Measurements from ENCODE around the gene RGL1. TPM values are rescaled to one million over a fixed set of nuclear protein-coding genes. Genes with fewer than 3 reads are reported as not detected.

Gene RGL1
- total RNA-seq, 1 experiment from 2014 or later = 74.0 TPM

DNA sequence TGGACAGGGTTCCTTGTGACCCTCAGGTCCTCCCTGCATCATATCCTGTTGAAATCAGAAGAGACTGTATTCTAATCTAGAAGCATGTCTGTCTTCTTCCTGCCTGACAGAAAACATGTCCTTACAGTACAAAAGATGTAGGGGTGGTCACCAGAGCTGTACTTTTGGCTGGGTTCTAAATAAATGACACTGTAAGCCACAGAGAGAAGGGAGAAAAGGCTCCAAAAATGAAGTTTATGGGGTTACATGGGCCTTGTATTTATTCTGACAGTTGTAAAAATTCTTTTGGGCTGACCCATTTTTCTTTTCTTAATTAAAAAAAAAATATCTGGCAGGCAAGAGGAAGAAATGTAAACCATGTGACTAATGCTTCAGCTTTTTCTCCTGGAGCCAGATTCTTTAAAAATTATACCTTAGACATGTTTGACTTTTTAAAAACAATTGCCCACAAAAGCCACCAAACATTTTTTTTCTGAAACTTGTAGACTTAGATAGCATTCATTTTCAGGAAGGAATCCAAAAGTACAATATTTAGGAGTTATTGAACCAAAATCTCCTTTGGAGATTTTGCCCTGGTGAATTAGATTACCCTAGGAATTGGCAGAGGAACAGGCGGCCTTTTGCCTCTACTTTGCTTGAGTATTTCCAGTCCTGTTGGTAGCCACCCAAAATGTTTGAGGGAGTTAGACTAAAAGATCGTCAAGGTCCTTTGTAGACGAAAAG is 17.1 kb downstream of the RGL1 start:
- H3K9me3 ChIP-seq (ENCODE audit: low read depth, low read length, poor library complexity, severe bottlenecking) = no peaks in the 10 kb centered on the region
- no TSS peak for BruUV-seq (replicated peaks)
- peaks cover 8% of the 10 kb centered on the region for H3K36me3 ChIP-seq (ENCODE audit: insufficient read depth, low read length, poor library complexity, severe bottlenecking)
- ChIA-PET CTCF (no interaction called here), POLR2A (ENCODE audit: low non-redundant PET) (no interaction called here)
- TF ChIP-seq, protein P1, sequence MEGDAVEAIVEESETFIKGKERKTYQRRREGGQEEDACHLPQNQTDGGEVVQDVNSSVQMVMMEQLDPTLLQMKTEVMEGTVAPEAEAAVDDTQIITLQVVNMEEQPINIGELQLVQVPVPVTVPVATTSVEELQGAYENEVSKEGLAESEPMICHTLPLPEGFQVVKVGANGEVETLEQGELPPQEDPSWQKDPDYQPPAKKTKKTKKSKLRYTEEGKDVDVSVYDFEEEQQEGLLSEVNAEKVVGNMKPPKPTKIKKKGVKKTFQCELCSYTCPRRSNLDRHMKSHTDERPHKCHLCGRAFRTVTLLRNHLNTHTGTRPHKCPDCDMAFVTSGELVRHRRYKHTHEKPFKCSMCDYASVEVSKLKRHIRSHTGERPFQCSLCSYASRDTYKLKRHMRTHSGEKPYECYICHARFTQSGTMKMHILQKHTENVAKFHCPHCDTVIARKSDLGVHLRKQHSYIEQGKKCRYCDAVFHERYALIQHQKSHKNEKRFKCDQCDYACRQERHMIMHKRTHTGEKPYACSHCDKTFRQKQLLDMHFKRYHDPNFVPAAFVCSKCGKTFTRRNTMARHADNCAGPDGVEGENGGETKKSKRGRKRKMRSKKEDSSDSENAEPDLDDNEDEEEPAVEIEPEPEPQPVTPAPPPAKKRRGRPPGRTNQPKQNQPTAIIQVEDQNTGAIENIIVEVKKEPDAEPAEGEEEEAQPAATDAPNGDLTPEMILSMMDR (conservative IDR thresholded peaks at IDR 0.05; ENCODE audit: low read depth, low read length) = no peak
- TF ChIP-seq EZH2 (IDR thresholded peaks at IDR 0.05; ENCODE audit: borderline replicate concordance, low read depth, low read length, poor library complexity, severe bottlenecking) = no peak
- H3K4me3 ChIP-seq (ENCODE audit: low read depth, low read length, poor library complexity, severe bottlenecking) = no peak overlapping the region
- no peaks in the 10 kb centered on the region for H3K27me3 ChIP-seq (replicated peaks; ENCODE audit: insufficient read depth, low read depth, low read length, poor library complexity)
- DNase-seq (ENCODE audit: low spot score) = no peak
- H3K4me1 ChIP-seq (ENCODE audit: insufficient read depth, low read length, poor library complexity, severe bottlenecking) = peaks cover 62% of the 10 kb centered on the region
- intact Hi-C loops (cut with micrococcal nuclease; ENCODE audit: unreplicated experiment) = no loop called here
- peak overlapping the region; percentile 54 for H3K27ac ChIP-seq (ENCODE audit: low read depth, low read length, poor library complexity, severe bottlenecking)

DNA sequence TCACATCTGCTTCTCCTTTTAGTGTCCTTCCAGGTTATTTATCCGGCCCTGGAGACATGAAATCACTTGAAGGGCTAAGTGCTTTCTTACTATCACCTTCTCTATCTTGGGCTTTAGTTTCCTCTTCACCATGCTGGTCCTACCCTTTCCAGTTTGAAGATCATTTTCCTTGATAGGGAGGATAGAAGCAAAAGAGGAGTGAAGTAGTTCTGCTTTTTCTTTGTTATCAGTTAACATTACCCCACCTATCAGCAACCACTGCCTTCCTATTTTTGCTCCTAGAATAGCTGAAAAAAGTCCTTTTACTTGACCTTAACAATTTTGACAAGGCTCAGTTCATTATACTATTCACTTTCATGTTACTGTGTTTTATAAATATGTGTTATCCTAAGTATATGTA is 19.4 kb downstream of the RGL1 start:
- DNase-seq (ENCODE audit: low spot score) = no peak
- ChIA-PET CTCF (no interaction called here), POLR2A (ENCODE audit: low non-redundant PET) (no interaction called here)
- BruUV-seq (replicated peaks) = no TSS peak
- H3K27me3 ChIP-seq (replicated peaks; ENCODE audit: insufficient read depth, low read depth, low read length, poor library complexity) = no peaks in the 10 kb centered on the region
- peaks cover 57% of the 10 kb centered on the region for H3K4me1 ChIP-seq (ENCODE audit: insufficient read depth, low read length, poor library complexity, severe bottlenecking)
- intact Hi-C loops (cut with micrococcal nuclease; ENCODE audit: unreplicated experiment) = no loop called here
- H3K27ac ChIP-seq (ENCODE audit: low read depth, low read length, poor library complexity, severe bottlenecking) = no peak overlapping the region
- TF ChIP-seq, protein P1 (conservative IDR thresholded peaks at IDR 0.05; ENCODE audit: low read depth, low read length) = no peak
- TF ChIP-seq EZH2 (IDR thresholded peaks at IDR 0.05; ENCODE audit: borderline replicate concordance, low read depth, low read length, poor library complexity, severe bottlenecking) = no peak
- no peaks in the 10 kb centered on the region for H3K9me3 ChIP-seq (ENCODE audit: low read depth, low read length, poor library complexity, severe bottlenecking)
- no peak overlapping the region for H3K4me3 ChIP-seq (ENCODE audit: low read depth, low read length, poor library complexity, severe bottlenecking)
- peaks cover 4% of the 10 kb centered on the region for H3K36me3 ChIP-seq (ENCODE audit: insufficient read depth, low read length, poor library complexity, severe bottlenecking)

DNA sequence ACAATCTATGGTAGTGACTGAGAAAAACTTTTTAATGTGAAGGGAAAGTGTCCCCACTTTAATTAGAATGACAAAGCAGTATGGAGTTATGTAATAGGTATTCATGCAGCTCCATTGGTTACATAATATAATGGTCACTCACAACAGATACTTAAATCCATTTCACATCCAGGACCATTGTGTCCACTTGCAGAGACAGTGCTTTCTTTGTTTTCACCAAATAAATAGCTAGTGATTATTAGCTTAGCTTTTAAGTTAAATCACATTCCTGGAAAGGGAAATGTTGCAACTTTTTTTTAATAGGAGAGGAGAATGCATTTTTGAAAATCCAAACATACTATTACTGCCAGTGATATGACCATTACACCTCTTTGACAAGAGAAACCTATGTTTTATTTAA is 22.9 kb downstream of the RGL1 start:
- Histone ChIP-seq H3K4me1 (ENCODE audit: insufficient read depth, low read length, poor library complexity, severe bottlenecking) (peaks cover 59% of the 10 kb centered on the region), H3K4me3 (ENCODE audit: low read depth, low read length, poor library complexity, severe bottlenecking) (no peak overlapping the region), H3K9me3 (ENCODE audit: low read depth, low read length, poor library complexity, severe bottlenecking) (no peaks in the 10 kb centered on the region), H3K27me3 (replicated peaks; ENCODE audit: insufficient read depth, low read depth, low read length, poor library complexity) (no peaks in the 10 kb centered on the region), H3K36me3 (ENCODE audit: insufficient read depth, low read length, poor library complexity, severe bottlenecking) (peaks cover 2% of the 10 kb centered on the region), H3K27ac (ENCODE audit: low read depth, low read length, poor library complexity, severe bottlenecking) (peak overlapping the region; percentile 69)
- POLR2A ChIA-PET (ENCODE audit: low non-redundant PET) = no interaction called here
- no peak for TF ChIP-seq EZH2 (IDR thresholded peaks at IDR 0.05; ENCODE audit: borderline replicate concordance, low read depth, low read length, poor library complexity, severe bottlenecking)
- TF ChIP-seq, protein P1 (conservative IDR thresholded peaks at IDR 0.05; ENCODE audit: low read depth, low read length) = no peak
- CTCF ChIA-PET = no interaction called here
- intact Hi-C loops (cut with micrococcal nuclease; ENCODE audit: unreplicated experiment) = no loop called here
- BruUV-seq (replicated peaks) = no TSS peak
- DNase-seq (ENCODE audit: low spot score) = no peak

Data from A673 (cell line).